ENCODE data around the gene ZNF652. TPM values are rescaled to one million over a fixed set of nuclear protein-coding genes. Genes with fewer than 3 reads are reported as not detected.

ZNF652 gene
- total and polyA plus RNA-seq, 4 donors: 6.8 to 48.9 (median 37.8) TPM

DNA sequence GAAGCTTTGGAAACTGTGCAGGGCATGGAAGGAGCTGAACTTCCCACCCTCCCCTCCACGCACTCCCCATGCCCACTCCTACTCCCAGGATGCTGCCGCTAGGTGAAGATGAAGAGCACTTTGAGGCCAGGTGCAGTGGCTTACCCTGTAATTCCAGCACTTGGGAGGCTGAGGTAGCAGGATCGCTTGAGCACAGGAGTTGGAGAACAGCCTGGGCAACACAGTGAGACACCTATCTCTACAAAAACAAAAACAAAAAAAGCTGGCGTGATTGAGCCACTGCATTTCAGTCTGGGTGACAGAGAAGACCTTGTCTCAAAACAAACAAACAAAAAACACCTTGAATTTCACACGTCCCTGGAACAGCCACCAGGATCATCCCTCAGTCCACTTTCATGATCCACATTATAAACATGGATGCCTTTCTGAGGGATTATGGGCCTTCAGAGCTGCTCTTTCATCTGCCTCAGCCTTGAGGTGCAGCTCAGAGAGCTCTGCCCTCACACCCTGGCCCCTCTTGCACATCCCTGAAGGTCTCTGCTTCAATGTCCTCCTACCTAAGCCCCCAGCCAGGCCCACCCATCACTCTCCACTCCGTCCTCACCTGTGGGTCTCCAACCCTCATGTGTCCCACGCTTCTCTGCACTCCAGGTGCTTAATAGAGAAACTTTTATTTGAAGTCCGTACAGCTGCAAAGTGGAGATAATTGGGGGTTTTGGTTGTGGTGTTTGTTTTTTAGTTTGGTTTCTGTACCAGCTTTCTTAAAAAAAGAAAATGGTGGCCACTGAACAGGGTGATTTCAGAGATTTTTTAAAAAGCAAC lies 26.9 kb upstream of the ZNF652 start:
- 92 to 95% methylated on average over 8 of the region's 8 CpGs for WGBS, 2 donors
- Histone ChIP-seq H3K4me3 (no peak overlapping the region), H3K9me3 (ENCODE audit: control insufficient read depth in 4 of 4, insufficient read depth in 3 of 4, low read length in 3 of 4) (no peaks in the 10 kb centered on the region), H3K36me3 (ENCODE audit: control insufficient read depth in 4 of 4, insufficient read depth in 4 of 4, low read length in 4 of 4) (no peaks in the 10 kb centered on the region), H3K27ac (ENCODE audit: low read depth in 1 of 2, low read length in 1 of 2) (no peak overlapping the region), H3K9ac (ENCODE audit: insufficient read depth in 1 of 2, low read length in 2 of 2) (no peak overlapping the region), H3K4me1 (ENCODE audit: control insufficient read depth in 5 of 5, insufficient read depth in 5 of 5, low read length in 5 of 5) (peaks cover 0 to 21% (median 0%) of the 10 kb centered on the region in 5 donors), H3K27me3 (ENCODE audit: control insufficient read depth in 3 of 3, insufficient read depth in 3 of 3, low read length in 2 of 3) (no peaks in the 10 kb centered on the region)
- no peak for DNase-seq
- ATAC-seq (ENCODE audit: insufficient read depth, low FRiP score): no peak
- TF ChIP-seq, protein P1, sequence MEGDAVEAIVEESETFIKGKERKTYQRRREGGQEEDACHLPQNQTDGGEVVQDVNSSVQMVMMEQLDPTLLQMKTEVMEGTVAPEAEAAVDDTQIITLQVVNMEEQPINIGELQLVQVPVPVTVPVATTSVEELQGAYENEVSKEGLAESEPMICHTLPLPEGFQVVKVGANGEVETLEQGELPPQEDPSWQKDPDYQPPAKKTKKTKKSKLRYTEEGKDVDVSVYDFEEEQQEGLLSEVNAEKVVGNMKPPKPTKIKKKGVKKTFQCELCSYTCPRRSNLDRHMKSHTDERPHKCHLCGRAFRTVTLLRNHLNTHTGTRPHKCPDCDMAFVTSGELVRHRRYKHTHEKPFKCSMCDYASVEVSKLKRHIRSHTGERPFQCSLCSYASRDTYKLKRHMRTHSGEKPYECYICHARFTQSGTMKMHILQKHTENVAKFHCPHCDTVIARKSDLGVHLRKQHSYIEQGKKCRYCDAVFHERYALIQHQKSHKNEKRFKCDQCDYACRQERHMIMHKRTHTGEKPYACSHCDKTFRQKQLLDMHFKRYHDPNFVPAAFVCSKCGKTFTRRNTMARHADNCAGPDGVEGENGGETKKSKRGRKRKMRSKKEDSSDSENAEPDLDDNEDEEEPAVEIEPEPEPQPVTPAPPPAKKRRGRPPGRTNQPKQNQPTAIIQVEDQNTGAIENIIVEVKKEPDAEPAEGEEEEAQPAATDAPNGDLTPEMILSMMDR (IDR thresholded peaks at IDR 0.05; ENCODE audit: control extremely low read depth, extremely low read depth): no peak

DNA sequence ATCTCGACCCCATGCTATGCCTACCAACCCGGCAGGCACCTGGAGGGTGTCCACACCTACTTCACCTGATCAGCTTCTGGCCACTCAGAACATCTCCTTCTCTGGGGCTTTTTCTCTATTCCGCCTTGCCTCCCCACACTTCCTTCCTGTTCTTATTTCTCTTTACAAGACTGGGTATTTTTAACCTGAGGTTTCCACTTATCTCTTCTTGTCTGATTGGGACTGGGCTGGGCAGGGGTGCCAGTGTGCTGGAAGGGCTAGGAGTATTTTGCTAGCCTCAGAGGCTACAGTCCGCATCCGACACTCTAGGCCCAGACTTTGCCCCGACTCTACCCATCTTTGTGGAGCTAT lies 26.2 kb upstream of the ZNF652 start:
- no peaks in the 10 kb centered on the region for H3K27me3 ChIP-seq (ENCODE audit: control insufficient read depth in 3 of 3, insufficient read depth in 3 of 3, low read length in 2 of 3)
- ATAC-seq (ENCODE audit: insufficient read depth, low FRiP score) (no peak), DNase-seq (no peak)
- TF ChIP-seq, protein P1 (IDR thresholded peaks at IDR 0.05; ENCODE audit: control extremely low read depth, extremely low read depth): no peak
- H3K4me1 ChIP-seq (ENCODE audit: control insufficient read depth in 5 of 5, insufficient read depth in 5 of 5, low read length in 5 of 5): peaks cover 0 to 15% (median 0%) of the 10 kb centered on the region in 5 donors
- WGBS, 2 donors: 48 to 67% methylated on average over 6 of the region's 6 CpGs
- no peaks in the 10 kb centered on the region for H3K36me3 ChIP-seq (ENCODE audit: control insufficient read depth in 4 of 4, insufficient read depth in 4 of 4, low read length in 4 of 4)
- H3K27ac ChIP-seq (ENCODE audit: low read depth in 1 of 2, low read length in 1 of 2): no peak overlapping the region
- no peak overlapping the region for H3K9ac ChIP-seq (ENCODE audit: insufficient read depth in 1 of 2, low read length in 2 of 2)
- no peak overlapping the region for H3K4me3 ChIP-seq
- H3K9me3 ChIP-seq (ENCODE audit: control insufficient read depth in 4 of 4, insufficient read depth in 3 of 4, low read length in 3 of 4): no peaks in the 10 kb centered on the region

GRCh38 chr17:49387498-49388289 lies 25.6 kb upstream of the ZNF652 start:
- no peak overlapping the region for H3K27ac ChIP-seq (ENCODE audit: low read depth in 1 of 2, low read length in 1 of 2)
- no peak for ATAC-seq (ENCODE audit: insufficient read depth, low FRiP score)

More at GRCh38 chr17:49387498-49388289, 25.6 kb upstream of the ZNF652 start:
- H3K27me3 ChIP-seq (ENCODE audit: control insufficient read depth in 3 of 3, insufficient read depth in 3 of 3, low read length in 2 of 3): no peaks in the 10 kb centered on the region
- peaks cover 0 to 15% (median 0%) of the 10 kb centered on the region in 5 donors for H3K4me1 ChIP-seq (ENCODE audit: control insufficient read depth in 5 of 5, insufficient read depth in 5 of 5, low read length in 5 of 5)
- no peak overlapping the region for H3K4me3 ChIP-seq
- no peak for DNase-seq
- H3K9me3 ChIP-seq (ENCODE audit: control insufficient read depth in 4 of 4, insufficient read depth in 3 of 4, low read length in 3 of 4): no peaks in the 10 kb centered on the region
- no peaks in the 10 kb centered on the region for H3K36me3 ChIP-seq (ENCODE audit: control insufficient read depth in 4 of 4, insufficient read depth in 4 of 4, low read length in 4 of 4)
- TF ChIP-seq, protein P1 (IDR thresholded peaks at IDR 0.05; ENCODE audit: control extremely low read depth, extremely low read depth): no peak
- WGBS, 2 donors: 82 to 83% methylated on average over 11 of the region's 11 CpGs
- H3K9ac ChIP-seq (ENCODE audit: insufficient read depth in 1 of 2, low read length in 2 of 2): no peak overlapping the region
